Placental epithelial cell (primary cell): Measurements from ENCODE around the gene CD58. TPM values are rescaled to one million over a fixed set of nuclear protein-coding genes. Genes with fewer than 3 reads are reported as not detected.

Source experiments
- small RNA-seq: library from RNA; depleted of rRNA; stranded (forward); fragments of <200 nt; gene quantifications from one replicate; pipeline ENCODE3, GENCODE V24; 2012
- total RNA-seq: library from RNA; depleted of rRNA; stranded (reverse); fragments of >200 nt; gene quantifications from 2 replicates; pipeline ENCODE4 v1.2.3, GENCODE V29; 2012

Gene CD58, protein sequence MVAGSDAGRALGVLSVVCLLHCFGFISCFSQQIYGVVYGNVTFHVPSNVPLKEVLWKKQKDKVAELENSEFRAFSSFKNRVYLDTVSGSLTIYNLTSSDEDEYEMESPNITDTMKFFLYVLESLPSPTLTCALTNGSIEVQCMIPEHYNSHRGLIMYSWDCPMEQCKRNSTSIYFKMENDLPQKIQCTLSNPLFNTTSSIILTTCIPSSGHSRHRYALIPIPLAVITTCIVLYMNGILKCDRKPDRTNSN
- 2.4 and 6.3 TPM in 2 replicates for total RNA-seq

DNA sequence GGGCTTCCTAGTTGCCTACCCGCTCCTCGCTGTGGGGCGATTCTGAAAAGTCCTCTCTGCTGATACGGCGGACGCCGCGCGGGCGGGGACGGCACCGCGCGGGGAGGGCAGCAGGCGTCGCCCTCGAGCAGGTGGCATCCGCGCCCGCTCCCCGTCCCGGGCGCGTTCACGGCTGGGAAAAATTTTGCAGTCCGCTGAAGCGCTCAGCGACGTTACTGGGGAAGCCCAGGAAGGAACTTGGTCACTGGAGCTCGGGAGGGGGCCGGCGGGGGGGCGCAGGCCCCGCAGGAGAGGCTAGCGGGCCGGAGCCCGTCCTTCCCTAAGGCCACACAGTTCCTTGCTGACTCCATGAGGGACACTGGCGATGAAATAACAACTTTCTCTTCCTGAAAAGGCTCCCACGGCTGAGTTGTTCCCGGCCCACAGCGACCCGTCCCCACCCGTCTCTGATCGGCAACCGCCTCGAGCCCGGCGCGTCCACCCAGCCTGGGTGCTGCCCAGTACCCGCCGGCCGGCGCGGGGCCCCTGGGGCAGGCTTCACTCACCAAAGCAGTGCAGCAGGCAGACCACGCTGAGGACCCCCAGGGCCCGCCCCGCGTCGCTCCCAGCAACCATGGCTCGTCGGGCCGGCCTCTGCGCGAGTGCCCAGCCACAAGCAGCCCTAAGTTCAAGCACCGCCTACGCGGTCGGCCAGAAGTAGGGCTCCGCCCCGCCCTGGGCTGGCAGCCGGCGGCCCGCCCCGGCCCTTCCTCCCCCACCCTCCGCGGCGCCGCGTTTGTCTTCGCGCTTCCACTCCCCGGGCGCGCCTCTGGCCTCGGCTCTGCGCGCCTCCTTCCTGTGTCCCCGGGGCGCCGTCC is at the start of gene CD58:
CD58 (minus strand) TSS at position 669 of the 857 bp plus-strand sequence; CDS start at position 615, 54 bp downstream.

Small RNA genes within 50 kb of the gene (small RNA-seq; reads per million reads assigned to genes)
- gene MIR548AC, result not detected

Other genes with a start within 250 kb of the CD58 start
- gene ATP1A1, start 197.8 kb downstream of the CD58 start, total RNA-seq, result 89.5 and 164 TPM in 2 replicates
- gene IGSF3, start 96.7 kb upstream of the CD58 start, total RNA-seq, result 118 and 120 TPM in 2 replicates
- not detected in 2 replicates for gene CD2, start 183.4 kb upstream of the CD58 start, total RNA-seq